KOPT-K1 (cell line): ENCODE measurements around the gene NES.

ENCODE experiments used
- H3K27ac ChIP-seq: fragments of 200-600 bp; sonication (generic); 2 replicates; pipeline ENCODE4 v1.5.1; 2016; ENCODE audit warnings: antibody characterized with exemption, mild to moderate bottlenecking, low read depth, low read length; ENCODE audit not compliant: poor library complexity, severe bottlenecking
- H3K36me3 ChIP-seq: fragments of 200-600 bp; sonication (generic); 2 replicates; pipeline ENCODE4 v1.5.1; 2017; ENCODE audit warnings: antibody characterized with exemption, mild to moderate bottlenecking, low read length, moderate library complexity; ENCODE audit not compliant: insufficient read depth
- H3K9me3 ChIP-seq: fragments of 200-600 bp; sonication (generic); 2 replicates; pipeline ENCODE4 v1.5.1; 2017; ENCODE audit warnings: antibody characterized with exemption, low read length, mild to moderate bottlenecking; ENCODE audit not compliant: insufficient read depth, poor library complexity, severe bottlenecking

The NES gene

DNA sequence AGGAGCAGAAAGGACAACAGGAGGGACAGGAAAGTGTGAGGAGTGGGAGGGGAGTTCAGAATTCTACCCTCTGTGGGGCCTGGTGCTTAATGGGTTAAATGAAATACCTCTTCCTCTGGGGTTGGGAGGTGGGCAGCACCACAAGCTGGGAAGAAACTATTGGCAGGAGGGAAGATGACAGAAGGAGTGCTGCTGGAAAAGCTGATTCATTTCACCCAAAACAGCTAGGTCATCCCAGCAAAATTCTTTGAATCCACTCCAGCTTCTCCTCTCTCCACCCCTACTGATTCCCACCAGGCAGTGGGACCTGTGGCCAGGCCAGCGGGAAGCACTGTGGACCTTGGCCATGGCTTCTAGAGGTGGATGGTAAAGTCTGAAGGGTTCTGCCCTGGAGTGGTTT lies 22.5 kb downstream of the NES start:
- H3K9me3 ChIP-seq = no peaks in the 10 kb centered on the region

DNA sequence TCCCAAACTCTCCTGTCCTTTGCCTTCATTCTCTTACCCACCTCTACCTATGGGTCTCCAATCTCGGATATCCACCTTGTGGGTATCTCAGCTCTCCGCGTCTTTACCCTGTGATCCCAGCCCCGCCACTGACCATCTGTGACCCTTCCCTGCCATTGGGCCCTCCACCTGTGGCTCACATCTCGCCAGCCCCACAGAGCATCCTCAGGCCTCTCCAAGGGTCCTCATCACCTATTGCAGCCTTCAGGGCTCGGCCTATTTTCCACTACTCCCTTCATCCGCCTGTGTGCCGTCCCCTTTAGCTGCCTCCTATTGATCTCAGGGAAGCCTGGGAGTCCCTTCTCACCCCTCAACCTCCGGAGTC lies 24.2 kb downstream of the NES start:
- H3K27ac ChIP-seq = no peak overlapping the region
- H3K9me3 ChIP-seq = no peaks in the 10 kb centered on the region
- no peaks in the 10 kb centered on the region for H3K36me3 ChIP-seq

More for the DNA sequence above, 22.5 kb downstream of the NES start:
- H3K27ac ChIP-seq = no peak overlapping the region
- H3K36me3 ChIP-seq = no peaks in the 10 kb centered on the region

DNA sequence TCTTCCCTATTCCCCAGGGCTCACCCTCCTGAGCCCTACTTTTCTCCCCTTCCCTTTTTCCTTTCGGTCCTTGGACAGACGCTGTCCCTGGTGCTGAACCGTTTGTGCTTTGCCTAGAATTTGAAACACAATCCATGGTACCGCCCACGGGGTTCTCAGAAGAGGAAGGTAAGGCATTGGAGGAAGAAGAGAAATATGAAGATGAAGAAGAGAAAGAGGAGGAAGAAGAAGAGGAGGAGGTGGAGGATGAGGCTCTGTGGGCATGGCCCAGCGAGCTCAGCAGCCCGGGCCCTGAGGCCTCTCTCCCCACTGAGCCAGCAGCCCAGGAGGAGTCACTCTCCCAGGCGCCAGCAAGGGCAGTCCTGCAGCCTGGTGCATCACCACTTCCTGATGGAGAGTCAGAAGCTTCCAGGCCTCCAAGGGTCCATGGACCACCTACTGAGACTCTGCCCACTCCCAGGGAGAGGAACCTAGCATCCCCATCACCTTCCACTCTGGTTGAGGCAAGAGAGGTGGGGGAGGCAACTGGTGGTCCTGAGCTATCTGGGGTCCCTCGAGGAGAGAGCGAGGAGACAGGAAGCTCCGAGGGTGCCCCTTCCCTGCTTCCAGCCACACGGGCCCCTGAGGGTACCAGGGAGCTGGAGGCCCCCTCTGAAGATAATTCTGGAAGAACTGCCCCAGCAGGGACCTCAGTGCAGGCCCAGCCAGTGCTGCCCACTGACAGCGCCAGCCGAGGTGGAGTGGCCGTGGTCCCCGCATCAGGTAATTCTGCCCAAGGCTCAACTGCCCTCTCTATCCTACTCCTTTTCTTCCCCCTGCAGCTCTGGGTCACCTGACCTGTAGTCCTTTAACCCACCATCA lies 24.8 kb downstream of the NES start:
- no peak overlapping the region for H3K27ac ChIP-seq
- no peaks in the 10 kb centered on the region for H3K36me3 ChIP-seq
- no peaks in the 10 kb centered on the region for H3K9me3 ChIP-seq

DNA sequence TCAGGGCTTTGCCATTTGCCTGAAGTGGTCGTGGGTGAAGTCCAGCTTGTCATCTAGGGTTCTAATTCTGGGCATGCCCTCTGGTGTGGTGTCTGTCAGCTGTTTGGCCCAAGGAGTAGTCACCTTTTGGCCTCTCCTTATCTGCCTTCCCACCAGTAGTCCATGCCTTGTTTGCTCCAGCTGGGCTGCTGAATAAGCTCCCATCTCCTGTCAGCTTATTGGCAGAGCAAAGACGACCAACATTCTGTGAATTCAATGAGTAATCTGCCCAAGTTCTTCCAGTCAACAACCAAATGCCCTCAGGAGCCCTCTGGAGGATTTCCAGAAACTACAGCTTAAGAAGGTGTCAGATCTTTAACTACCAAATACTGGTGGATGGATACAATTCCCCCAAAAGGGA lies 28.3 kb downstream of the NES start:
- no peaks in the 10 kb centered on the region for H3K36me3 ChIP-seq
- H3K27ac ChIP-seq = no peak overlapping the region
- H3K9me3 ChIP-seq = no peaks in the 10 kb centered on the region

DNA sequence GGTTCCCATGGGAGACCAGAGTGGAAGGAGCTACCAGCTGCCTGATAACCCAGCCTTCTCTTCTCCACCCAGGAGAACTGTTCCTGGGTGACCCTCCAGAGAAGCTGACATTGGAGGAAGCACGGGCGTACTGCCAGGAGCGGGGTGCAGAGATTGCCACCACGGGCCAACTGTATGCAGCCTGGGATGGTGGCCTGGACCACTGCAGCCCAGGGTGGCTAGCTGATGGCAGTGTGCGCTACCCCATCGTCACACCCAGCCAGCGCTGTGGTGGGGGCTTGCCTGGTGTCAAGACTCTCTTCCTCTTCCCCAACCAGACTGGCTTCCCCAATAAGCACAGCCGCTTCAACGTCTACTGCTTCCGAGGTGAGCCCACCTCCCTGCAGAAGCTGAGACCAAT lies 28.7 kb downstream of the NES start:
- Histone ChIP-seq H3K9me3 (no peaks in the 10 kb centered on the region), H3K27ac (no peak overlapping the region), H3K36me3 (no peaks in the 10 kb centered on the region)

DNA sequence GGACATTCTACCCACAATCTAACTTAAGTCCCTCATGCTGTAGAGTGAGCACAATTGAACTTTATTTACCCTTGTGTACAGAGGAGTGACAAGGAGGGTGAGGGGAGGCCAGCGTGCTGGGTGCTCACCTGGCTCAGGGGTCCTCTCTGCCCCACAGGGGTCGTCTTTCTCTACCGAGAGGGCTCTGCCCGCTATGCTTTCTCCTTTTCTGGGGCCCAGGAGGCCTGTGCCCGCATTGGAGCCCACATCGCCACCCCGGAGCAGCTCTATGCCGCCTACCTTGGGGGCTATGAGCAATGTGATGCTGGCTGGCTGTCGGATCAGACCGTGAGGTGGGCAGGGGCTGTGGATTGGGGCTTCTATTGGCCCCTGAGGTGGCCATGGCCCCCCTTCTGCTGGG lies 29.9 kb downstream of the NES start:
- Histone ChIP-seq H3K27ac (no peak overlapping the region), H3K36me3 (no peaks in the 10 kb centered on the region), H3K9me3 (no peaks in the 10 kb centered on the region)

DNA sequence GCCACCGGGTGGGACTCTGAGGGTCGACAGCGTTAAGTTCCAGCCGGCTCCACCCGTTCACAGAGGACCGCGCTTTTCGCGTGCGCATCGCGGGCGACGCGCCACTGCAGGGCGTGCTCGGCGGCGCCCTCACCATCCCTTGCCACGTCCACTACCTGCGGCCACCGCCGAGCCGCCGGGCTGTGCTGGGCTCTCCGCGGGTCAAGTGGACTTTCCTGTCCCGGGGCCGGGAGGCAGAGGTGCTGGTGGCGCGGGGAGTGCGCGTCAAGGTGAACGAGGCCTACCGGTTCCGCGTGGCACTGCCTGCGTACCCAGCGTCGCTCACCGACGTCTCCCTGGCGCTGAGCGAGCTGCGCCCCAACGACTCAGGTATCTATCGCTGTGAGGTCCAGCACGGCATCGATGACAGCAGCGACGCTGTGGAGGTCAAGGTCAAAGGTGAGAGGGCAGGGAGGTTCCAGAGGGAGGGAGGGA lies 30.4 kb downstream of the NES start:
- no peaks in the 10 kb centered on the region for H3K9me3 ChIP-seq
- H3K27ac ChIP-seq = no peak overlapping the region
- H3K36me3 ChIP-seq = no peaks in the 10 kb centered on the region

DNA sequence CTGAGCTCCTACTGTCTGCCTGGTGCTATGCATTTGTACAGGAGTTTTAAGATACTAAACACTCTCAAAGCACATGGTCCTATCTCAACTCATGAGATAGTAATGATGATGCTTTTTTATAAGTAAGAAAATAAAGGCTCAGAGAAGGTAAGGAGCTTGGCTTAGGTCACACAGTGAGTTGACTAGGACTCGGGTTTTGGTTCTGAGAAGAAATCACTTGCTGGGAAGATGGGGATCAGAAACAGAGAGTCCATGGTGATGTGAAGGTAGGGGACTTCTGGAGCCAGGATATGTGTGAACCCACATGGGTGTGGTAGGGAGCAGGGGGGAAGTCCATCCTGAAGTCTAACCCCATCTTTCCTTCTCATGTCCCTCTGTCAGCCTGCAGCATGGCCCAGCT lies 31.5 kb downstream of the NES start:
- Histone ChIP-seq H3K36me3 (no peaks in the 10 kb centered on the region), H3K9me3 (no peaks in the 10 kb centered on the region), H3K27ac (no peak overlapping the region)

DNA sequence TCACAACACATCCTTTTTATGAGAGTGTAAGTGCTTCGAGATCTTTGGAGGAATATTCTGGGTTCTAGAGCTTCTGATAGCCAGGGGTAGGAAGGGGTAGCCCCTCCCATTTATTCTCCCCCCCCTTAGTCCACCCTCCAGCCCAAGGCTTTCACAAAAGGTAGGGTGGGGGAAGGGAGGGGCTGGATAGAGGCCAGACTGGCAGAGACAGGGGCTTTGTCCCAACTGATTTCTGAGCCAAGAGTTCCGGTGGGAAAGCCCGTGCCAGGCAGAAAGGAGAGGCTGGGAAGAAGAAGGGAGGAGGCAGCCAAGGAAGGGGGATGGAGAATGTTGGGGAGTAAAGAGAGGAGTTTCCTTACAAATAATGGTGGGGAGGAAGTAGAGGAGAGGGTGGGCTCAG lies 32.2 kb downstream of the NES start:
- Histone ChIP-seq H3K27ac (no peak overlapping the region), H3K9me3 (no peaks in the 10 kb centered on the region), H3K36me3 (no peaks in the 10 kb centered on the region)

DNA sequence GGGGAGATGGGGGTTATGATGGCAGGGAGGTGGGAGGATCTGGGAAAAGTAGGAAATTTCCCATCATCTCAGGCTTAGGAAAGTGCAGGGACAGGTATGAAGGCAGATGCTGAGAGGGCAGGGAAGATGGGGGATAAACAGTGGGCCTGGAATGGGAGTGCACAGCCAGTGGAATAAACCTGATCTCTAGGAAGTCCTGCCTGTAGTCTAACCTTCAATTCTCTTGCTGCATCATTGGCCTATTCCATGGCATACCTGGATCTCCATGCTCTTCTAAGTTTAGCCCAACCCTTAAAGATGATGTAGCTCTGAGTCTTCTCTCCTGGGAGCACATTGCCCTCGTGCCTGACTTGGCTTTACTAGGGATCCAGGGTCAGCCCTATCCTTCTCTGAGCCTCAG lies 32.6 kb downstream of the NES start:
- Histone ChIP-seq H3K36me3 (no peaks in the 10 kb centered on the region), H3K27ac (no peak overlapping the region), H3K9me3 (no peaks in the 10 kb centered on the region)

DNA sequence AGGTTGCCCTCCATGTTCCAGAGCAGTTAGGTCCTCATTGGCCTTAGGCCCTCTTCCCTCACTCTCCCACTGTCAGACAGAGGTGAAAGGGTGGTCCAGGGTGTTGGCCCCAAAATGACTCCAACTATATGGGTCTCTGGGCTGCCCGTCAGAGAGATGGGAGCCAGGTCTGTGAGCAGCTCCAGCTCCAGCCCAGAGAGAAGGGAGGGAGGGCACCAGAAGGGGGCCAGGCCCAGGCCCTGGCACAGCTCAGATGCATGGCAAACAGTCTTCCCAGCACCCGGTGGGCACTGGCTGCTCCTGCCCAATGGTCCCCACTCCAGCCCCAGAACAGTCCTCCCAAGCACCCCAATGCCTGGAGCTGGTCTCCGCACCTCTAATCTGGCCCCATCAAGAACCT lies 33.1 kb downstream of the NES start:
- Histone ChIP-seq H3K27ac (no peak overlapping the region), H3K9me3 (no peaks in the 10 kb centered on the region), H3K36me3 (no peaks in the 10 kb centered on the region)

DNA sequence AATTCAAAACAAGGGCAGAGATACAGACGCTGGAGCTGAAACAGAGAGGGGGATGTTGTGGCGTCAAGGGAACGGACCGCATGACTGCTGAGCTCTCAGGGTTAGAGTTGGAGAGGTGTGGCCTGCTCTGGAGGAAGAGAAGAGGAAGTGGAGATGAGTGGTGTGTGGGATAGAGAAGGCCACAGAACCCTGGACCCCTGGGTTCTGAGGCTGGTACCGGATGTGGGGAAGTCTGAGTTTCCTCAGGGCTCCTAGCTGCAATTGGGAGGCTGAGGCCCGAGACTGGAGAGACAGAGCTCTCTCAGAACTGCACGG lies 33.5 kb downstream of the NES start:
- H3K36me3 ChIP-seq = no peaks in the 10 kb centered on the region

DNA sequence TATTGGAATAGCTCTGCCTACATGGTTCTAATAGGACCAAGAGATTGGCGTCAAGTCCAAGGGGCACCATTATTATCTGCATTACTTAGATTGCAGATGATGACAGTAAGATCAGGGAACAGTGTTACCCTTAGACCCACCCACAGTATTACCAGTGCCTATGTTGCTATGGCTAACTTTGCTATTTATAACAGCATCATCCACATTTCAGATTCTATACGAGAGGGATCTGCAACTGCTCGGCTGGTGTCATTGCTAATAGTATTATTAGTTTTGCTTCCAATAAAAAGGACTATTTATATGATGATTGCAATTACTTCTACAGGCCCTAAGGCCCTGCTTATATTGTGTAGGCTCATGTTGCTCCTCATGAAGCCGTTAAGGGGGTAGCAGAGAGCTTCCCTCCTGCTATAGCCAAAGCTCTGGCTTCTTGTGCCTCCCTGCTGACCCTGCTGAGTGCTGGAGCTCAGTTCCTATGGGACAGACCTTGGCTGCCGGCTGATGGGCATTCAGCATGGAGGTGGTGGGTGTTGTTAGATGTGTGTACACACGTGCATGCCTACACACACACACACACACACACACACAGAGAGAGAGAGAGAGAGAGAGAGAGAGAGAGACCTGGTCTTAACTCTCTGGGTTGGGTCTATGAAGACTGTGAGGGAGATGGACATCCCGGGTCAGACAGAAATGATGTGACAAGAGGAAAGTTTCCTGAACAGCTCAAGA lies 34.0 kb downstream of the NES start:
- Histone ChIP-seq H3K27ac (no peak overlapping the region), H3K9me3 (no peaks in the 10 kb centered on the region), H3K36me3 (no peaks in the 10 kb centered on the region)

More for the DNA sequence above, 33.5 kb downstream of the NES start:
- no peak overlapping the region for H3K27ac ChIP-seq
- H3K9me3 ChIP-seq = no peaks in the 10 kb centered on the region

DNA sequence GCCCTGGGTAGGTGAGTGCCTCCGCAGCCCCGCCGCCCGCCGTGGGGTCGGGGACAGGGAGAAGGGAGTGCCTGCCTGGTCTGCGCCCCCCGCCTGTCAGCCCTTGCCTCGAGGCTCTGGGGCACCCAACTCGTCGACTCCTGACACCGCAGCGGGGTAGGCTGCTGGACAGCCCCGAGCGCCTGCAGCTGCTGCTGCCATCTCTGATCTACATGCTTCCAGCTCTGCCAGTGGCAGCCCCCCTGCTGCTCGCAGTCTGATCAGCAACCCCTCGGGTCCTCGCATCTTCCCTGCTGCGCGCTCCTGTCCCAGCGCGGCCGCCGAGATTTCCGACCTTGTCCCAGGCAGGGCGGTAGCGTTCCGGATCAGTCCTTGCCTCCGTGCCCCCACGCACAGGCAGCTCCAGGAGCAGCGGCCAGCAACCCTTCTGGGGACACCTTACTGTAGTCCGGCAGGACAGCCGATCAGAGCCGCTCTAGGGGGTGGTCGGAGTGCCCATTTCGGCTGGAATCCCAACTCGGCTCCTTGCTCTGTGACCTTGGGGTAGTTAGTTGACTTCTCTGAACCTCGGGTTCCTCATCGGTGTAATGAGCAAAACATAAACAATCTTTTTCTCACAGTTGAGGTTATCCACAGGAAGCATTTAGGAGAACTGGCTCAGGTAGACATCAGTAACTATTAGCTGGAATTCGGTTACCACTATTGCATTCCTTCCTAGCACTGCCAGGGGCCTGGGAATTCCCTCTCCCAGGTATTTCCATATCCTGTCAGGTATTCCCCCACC lies 34.8 kb downstream of the NES start:
- no peak overlapping the region for H3K27ac ChIP-seq

DNA sequence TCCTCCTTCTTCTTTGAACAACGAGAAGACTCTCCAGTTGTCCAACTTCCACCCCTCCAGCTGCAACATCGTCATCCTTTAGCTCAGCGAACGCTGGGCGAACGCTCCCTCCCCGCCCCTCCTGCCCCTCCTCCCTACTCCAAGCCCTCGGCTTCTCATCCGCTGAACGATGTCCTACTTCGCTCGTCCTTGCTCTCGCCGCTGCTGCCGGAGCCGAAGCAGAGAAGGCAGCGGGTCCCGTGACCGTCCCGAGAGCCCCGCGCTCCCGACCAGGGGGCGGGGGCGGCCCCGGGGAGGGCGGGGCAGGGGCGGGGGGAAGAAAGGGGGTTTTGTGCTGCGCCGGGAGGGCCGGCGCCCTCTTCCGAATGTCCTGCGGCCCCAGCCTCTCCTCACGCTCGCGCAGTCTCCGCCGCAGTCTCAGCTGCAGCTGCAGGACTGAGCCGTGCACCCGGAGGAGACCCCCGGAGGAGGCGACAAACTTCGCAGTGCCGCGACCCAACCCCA lies 35.4 kb downstream of the NES start, which contains the start of gene BCAN:
TSS of gene BCAN (plus strand) at position 357 of the 504 bp plus-strand sequence. CDS start 3,938 bp downstream, outside the sequence.
- no peak within 1 kb of the TSS for H3K27ac ChIP-seq
- no peaks in the 10 kb centered on the region for H3K9me3 ChIP-seq
- H3K36me3 ChIP-seq = no peaks in the 10 kb centered on the region

More for the DNA sequence above, 34.8 kb downstream of the NES start:
- H3K9me3 ChIP-seq = no peaks in the 10 kb centered on the region
- H3K36me3 ChIP-seq = no peaks in the 10 kb centered on the region
